ENCODE data around the gene SKA2. TPM values are rescaled to one million over a fixed set of nuclear protein-coding genes. Genes with fewer than 3 reads are reported as not detected.
"Not testable (repeated sequence)": the region's sequence is repeated elsewhere in the genome, so short reads cannot be mapped to it uniquely, and the experiment has no call there.

SKA2 gene
- total and polyA plus RNA-seq, 12 donors, result 11.7 to 45.8 (median 24.5) TPM

GRCh38 chr17:59181481-59181880 is 26.5 kb upstream of the SKA2 start:
- no peak overlapping the region for H3K4me3 ChIP-seq
- no peaks in the 10 kb centered on the region for H3K36me3 ChIP-seq (replicated peaks in 1 of 2)
- H3K9me3 ChIP-seq (replicated peaks in 1 of 3), result no peaks in the 10 kb centered on the region
- H3K4me1 ChIP-seq (replicated peaks in 1 of 2), result no peaks in the 10 kb centered on the region
- H3K27ac ChIP-seq, result no peak overlapping the region
- WGBS, 4 donors, result 95 to 99% (median 98%) methylated on average over 9 of the region's 9 CpGs
- intact Hi-C loops (cut with DNase I), result no loop called here
- no peak for TF ChIP-seq POLR2A (IDR thresholded peaks at IDR 0.05)
- TF ChIP-seq CTCF (IDR thresholded peaks at IDR 0.05), result no peak
- DNase-seq, result no peak
- no peaks in the 10 kb centered on the region for H3K27me3 ChIP-seq

- no peaks in the 10 kb centered on the region for H3K4me1 ChIP-seq (replicated peaks in 1 of 2)
- DNase-seq, result no peak
- H3K9me3 ChIP-seq (replicated peaks in 1 of 3), result no peaks in the 10 kb centered on the region
- no peaks in the 10 kb centered on the region for H3K36me3 ChIP-seq (replicated peaks in 1 of 2)
- H3K27me3 ChIP-seq, result no peaks in the 10 kb centered on the region
- no peak overlapping the region for H3K4me3 ChIP-seq
- no peak for TF ChIP-seq POLR2A (IDR thresholded peaks at IDR 0.05)
- TF ChIP-seq CTCF (IDR thresholded peaks at IDR 0.05), result no peak
- 97 to 99% (median 98%) methylated on average over 9 of the region's 9 CpGs for WGBS, 4 donors
- H3K27ac ChIP-seq, result no peak overlapping the region
- intact Hi-C loops (cut with DNase I), result no loop called here
Observed at GRCh38 chr17:59180626-59181025, 25.6 kb upstream of the SKA2 start.

- intact Hi-C loops (cut with DNase I); H3K36me3 ChIP-seq (replicated peaks in 1 of 2); H3K27ac ChIP-seq; H3K4me3 ChIP-seq; H3K27me3 ChIP-seq; DNase-seq; H3K9me3 ChIP-seq (replicated peaks in 1 of 3); H3K4me1 ChIP-seq (replicated peaks in 1 of 2): not testable (repeated sequence)
- WGBS, 4 donors, result 92 to 98% (median 96%) methylated on average over 11 of the region's 11 CpGs
Observed at GRCh38 chr17:59179601-59180000, 24.6 kb upstream of the SKA2 start.

GRCh38 chr17:59178266-59178985 is 23.4 kb upstream of the SKA2 start:
- intact Hi-C loops (cut with DNase I), result no loop called here
- no peaks in the 10 kb centered on the region for H3K36me3 ChIP-seq (replicated peaks in 1 of 2)
- H3K9me3 ChIP-seq (replicated peaks in 1 of 3), result no peaks in the 10 kb centered on the region
- H3K27me3 ChIP-seq, result no peaks in the 10 kb centered on the region
- no peak for DNase-seq
- no peak overlapping the region for H3K27ac ChIP-seq
- no peaks in the 10 kb centered on the region for H3K4me1 ChIP-seq (replicated peaks in 1 of 2)
- TF ChIP-seq POLR2A (IDR thresholded peaks at IDR 0.05) (no peak), CTCF (IDR thresholded peaks at IDR 0.05) (no peak)
- H3K4me3 ChIP-seq, result no peak overlapping the region
- whole genome bisulfite sequencing, 4 donors, result 83 to 91% (median 87%) methylated on average over 7 of the region's 7 CpGs

- Histone ChIP-seq H3K4me3 (no peak overlapping the region), H3K9me3 (replicated peaks in 1 of 3) (no peaks in the 10 kb centered on the region), H3K4me1 (replicated peaks in 1 of 2) (no peaks in the 10 kb centered on the region), H3K36me3 (replicated peaks in 1 of 2) (no peaks in the 10 kb centered on the region), H3K27ac (no peak overlapping the region), H3K27me3 (no peaks in the 10 kb centered on the region)
- WGBS, 4 donors, result 86 to 98% (median 91%) methylated on average over 3 to 7 of the region's 7 CpGs
- intact Hi-C loops (cut with DNase I), result no loop called here
- TF ChIP-seq POLR2A (IDR thresholded peaks at IDR 0.05), result no peak
- TF ChIP-seq CTCF (IDR thresholded peaks at IDR 0.05), result no peak
- DNase-seq, result no peak
Observed at GRCh38 chr17:59175076-59175475, 20.1 kb upstream of the SKA2 start.

Measured in adrenal gland (tissue), 12 donors.